A172 (cell line): ENCODE data around the gene ADD1. TPM values are rescaled to one million over a fixed set of nuclear protein-coding genes. Genes with fewer than 3 reads are reported as not detected.
"Not testable (repeated sequence)": the region's sequence is repeated elsewhere in the genome, so short reads cannot be mapped to it uniquely, and the experiment has no call there.

Source experiments
- DNase-seq: peaks from one replicate; pipeline ENCODE4 v3.0.0-alpha.2; 2015; ENCODE audit warnings: low spot score
- total RNA-seq: library from RNA; depleted of rRNA; stranded (reverse); fragments of >200 nt; shearing (Covaris generic); gene quantifications from 2 replicates; pipeline ENCODE4 v1.2.3, GENCODE V29; 2014

The ADD1 gene
- total RNA-seq, 1 experiment from 2014 or later: 199 TPM

DNA sequence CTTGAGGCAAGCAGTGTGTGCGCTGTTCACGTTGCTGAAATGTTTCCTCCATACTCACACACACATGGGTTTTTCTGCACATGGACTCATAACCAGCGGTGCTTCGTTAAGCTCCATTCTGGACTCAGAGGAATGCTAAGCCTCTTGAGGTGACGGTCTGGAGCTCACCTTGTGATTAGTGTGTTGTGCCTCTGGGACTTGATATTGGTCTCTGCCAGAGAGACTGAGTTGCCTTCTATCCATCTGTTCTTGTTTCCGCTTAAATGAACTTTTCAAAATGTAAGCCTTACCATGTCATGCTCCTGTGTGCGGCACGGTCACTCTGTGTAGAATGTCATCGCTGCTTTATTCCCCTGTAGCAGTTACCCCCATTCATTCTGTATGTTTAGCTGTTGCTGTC is 42.5 kb downstream of the ADD1 start:
- DNase-seq: no peak

- no peak for DNase-seq
Observed at GRCh38 chr4:2886622-2887021, 43.0 kb downstream of the ADD1 start.

- no peak for DNase-seq
Observed at GRCh38 chr4:2887343-2887742, 43.7 kb downstream of the ADD1 start.

DNA sequence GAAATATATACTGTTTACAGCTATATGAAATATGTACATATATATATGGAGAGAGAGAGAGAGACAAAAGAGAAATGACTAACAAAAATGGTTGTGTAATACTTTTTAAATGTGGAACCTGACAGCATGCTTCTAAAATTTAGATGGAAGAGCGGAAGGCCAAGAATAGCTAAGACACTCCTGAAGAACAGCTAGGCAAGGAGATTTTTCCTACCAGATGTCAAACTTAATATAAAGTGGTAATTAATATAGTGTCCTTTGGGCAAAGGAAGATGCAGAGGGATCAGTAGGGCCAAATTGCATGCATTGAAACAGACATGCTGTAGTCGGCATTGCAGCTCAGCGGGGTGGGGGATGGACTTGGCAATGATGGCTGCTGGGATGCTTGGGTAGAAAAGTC is 45.2 kb downstream of the ADD1 start:
- DNase-seq: no peak

DNA sequence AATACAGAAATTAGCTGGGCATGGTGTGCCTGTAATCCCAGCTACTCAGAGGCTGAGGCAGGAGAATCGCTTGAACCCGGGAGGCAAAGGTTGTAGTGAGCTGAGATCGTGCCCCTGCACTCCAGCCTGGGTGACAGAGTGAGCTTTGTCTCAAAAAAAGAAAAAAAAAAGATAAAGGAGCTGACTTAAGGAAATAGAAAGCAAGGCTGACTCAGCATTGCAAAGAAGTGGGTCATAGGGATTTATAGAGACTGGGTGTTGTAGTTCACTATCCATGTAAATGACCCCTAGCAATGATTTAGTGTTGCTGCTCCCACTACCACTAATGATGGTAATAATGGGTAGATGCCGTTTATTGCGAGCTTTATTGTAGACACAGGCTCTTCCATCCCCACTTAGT is 47.6 kb downstream of the ADD1 start:
- DNase-seq: peak; percentile 5

DNA sequence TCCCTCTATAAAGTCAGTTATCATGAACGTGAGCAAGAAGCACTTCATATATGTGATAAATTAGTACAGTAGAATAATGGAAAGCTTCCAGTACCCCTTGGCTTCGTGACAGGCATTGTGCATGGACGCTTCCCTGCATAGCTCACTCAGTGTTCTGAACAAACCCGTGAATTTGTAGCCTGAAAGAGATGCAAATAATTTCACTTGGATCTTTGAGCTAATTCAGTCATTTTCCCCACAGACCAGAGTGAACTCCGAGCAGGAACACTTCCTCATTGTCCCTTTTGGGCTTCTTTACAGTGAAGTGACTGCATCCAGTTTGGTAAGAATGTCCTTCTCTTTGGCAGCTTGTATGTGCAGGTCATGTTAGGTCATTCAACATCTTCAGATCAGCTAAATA is 50.1 kb downstream of the ADD1 start:
- DNase-seq: no peak

DNA sequence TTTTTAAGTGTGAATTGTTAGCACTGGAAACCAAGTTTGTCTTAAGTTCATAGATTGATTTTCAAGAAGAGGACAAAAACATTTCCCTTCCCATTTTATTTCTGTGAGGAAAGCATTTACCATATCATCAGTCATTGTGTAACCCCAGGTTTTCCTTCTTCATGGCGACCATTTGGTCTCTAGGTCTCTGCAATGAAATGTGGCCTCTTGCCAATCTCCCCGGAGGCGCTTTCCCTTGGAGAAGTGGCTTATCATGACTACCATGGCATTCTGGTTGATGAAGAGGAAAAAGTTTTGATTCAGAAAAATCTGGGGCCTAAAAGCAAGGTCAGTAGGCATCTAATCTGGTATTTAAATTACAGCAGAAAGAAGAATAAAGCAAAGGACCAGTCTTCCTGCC is 54.4 kb downstream of the ADD1 start:
- DNase-seq: no peak

DNA sequence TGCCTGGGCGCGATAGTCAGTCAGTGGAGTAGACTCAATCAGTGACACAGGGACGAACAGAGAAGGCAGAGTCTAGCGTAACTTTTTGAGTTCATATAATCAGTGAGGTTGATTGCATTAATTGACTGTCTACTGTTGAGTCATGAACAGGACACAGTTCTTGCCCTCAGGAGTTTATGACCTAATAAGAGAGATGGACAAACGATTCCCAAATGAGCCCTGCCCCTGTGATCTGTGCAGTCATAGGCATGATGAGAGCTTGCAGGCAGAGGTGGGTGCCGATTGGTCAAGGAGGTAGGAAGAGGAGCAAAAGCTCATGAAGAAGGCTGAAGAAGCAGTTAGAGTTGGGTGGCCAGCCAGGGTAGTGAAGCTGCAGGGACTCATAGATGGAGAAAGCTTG is 57.1 kb downstream of the ADD1 start:
- DNase-seq: no peak

- no peak for DNase-seq
Observed at GRCh38 chr4:2901186-2901585, 57.5 kb downstream of the ADD1 start.

- no peak for DNase-seq
Observed at GRCh38 chr4:2902126-2902525, 58.5 kb downstream of the ADD1 start.

GRCh38 chr4:2905544-2905943 is 61.9 kb downstream of the ADD1 start:
- DNase-seq: no peak

DNA sequence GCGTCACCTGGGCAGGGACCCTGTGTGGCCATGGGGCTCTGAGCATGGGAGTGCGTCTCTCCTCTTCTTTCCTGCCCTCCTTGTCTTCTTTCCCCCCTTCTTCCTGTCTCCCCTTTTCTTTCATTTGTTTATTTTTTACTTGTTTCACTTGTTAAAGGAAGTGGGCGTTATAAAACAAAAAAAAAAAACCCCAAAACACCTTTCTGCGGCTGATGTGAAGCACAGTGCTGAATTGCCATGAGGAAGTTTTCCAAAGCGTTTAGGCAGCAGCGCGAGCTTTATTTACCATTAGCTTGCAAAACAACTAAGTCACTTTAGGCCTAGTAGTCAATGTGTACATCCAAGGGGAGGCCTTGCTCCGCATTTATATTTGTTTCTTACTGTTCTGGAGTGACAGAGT is 62.6 kb downstream of the ADD1 start:
- DNase-seq: no peak

DNA sequence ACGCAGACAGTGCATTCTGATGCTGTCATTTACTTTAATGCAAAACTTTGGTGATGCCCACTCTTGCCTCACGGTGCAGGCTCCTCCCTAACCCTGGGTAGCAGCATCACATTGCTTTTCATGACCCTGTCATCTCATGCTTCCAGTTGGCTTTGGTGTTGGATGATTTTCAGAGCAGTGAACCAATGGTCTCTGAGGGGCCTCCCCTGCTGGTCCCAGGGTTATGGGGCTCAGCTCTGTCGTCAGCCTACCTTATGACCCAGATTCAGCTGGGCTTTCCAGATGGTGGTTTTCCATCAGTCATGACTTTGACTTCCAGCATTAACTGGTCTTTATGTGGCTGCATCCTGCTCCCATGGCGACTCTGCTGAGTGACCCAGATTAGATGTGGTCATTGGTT is 63.6 kb downstream of the ADD1 start:
- no peak for DNase-seq

GRCh38 chr4:2907706-2908293 is 64.2 kb downstream of the ADD1 start:
- no peak for DNase-seq

- DNase-seq: no peak
Observed at GRCh38 chr4:2908686-2909085, 65.0 kb downstream of the ADD1 start.

DNA sequence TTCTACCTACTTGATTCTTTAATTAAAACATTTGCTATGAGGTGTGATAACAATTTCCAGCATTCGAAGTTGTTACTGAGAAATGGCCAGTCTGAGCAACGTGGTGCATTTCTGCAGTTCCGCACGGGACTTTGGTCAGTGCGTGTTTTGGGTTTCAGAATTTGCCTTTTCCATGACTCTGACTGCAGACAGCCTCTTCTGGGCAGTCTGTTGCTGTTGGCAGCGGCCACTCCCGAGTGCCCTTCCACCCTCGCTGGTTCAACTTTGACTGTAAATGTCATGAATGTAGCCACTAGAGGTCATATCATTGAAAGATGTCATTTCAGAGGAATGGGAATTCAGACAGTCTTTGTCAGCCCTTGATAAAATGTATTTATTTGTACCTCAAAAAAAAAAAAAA is 65.9 kb downstream of the ADD1 start:
- DNase-seq: no peak

GRCh38 chr4:2910409-2910808 is 66.8 kb downstream of the ADD1 start:
- no peak for DNase-seq

DNA sequence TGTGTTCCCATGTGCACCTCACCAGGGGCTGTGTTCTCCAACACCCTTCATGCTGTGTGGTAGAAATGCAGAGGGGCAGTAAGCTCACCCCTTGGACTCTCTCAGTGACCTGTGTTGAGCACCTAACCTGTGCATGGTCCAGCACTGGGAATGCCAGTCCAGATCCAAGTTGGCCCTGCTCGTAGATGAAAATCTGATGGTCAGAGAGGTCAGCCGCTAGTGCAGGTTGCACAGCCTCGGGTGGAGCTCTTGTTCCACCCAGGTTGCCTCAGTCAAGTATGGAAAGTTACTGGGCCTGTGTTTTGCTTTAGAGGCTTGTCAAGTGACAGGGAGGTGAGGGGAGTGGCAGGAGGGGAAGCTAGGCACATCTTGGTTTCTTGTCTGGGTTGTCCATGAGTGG is 68.2 kb downstream of the ADD1 start:
- no peak for DNase-seq

GRCh38 chr4:2913168-2913567 is 69.5 kb downstream of the ADD1 start:
- DNase-seq: no peak

- no peak for DNase-seq
Observed at GRCh38 chr4:2914256-2915126, 70.8 kb downstream of the ADD1 start.

DNA sequence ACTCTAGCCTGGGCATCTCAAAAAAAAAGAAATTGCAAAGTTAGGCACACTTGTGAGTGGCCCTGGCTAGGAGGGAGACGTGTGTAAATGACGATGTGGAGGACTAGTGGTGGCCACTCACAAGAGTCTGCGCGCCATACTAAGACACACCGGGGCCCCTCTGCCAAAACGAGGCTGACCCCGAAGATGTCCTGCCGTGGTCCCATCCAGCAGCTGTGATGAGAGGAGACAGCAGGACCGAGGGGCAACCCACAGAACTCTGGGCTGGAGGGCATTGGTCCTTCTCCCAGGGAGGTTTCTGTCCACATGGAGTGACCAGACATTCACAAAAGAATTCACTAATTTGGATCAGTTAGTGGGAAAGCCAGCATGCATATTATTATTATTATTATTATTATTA is 72.1 kb downstream of the ADD1 start:
- DNase-seq: no peak

- not testable (repeated sequence) for DNase-seq
Observed at GRCh38 chr4:2916696-2917095, 73.1 kb downstream of the ADD1 start.

DNA sequence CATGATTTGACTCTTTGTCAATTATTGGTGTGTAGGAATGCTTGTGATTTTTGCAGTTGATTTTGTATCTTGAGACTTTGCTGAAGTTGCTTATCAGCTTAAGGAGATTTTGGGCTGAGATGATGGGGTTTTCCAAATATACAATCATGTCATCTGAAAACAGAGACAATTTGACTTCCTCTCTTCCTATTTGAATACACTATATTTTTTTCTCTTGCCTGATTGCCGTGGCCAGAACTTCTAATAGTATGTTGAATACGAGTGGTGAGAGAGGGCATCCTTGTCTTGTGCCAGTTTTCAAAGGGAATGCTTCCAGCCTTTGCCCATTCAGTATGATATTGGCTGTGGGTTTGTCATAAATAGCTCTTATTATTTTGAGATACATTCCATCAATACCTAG is 74.7 kb downstream of the ADD1 start:
- DNase-seq: not testable (repeated sequence)

DNA sequence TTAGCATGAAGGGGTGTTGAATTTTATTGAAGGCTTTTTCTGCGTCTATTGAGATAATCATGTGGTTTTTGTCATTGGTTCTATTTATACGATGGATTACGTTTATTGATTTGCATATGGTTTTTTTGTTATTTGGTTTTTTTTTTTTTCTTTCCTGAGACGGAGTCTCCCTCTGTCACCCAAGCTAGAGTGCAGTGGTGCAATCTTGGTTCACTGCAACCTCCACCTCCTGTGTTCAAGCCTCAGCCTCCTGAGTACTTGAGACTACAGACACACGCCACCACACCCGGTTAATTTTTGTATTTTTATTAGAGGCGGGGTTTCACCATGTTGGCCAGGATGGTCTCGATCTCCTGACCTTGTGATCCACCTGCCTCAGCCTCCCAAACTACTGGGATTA is 75.1 kb downstream of the ADD1 start:
- not testable (repeated sequence) for DNase-seq
